Thoracic aorta (tissue), 2 donors: ENCODE results near the gene TBC1D1. TPM values are rescaled to one million over a fixed set of nuclear protein-coding genes. Genes with fewer than 3 reads are reported as not detected.

ENCODE experiments used
- ATAC-seq: fragments of 150-250 bp; one replicate; pipeline ENCODE4 v1.8.0; 2017; ENCODE audit warnings: low read depth; ENCODE audit not compliant: insufficient number of reproducible peaks, low FRiP score
- DNase-seq: peaks from one replicate; pipeline ENCODE4 v3.0.0-alpha.2; 2020; ENCODE audit warnings: low spot score
- H3K27ac ChIP-seq, 2 donors: fragments of 200-600 bp; sonication (generic); 1 replicate in 1 of 2; 2 replicates in 1 of 2; pipeline ENCODE4 v1.5.1; 2016; ENCODE audit warnings: mild to moderate bottlenecking in 2 of 2, moderate library complexity in 2 of 2
- H3K27me3 ChIP-seq: fragments of 200-600 bp; sonication (generic); replicated peaks from 2 replicates; pipeline ENCODE4 v1.6.0; 2016; ENCODE audit warnings: mild to moderate bottlenecking; ENCODE audit not compliant: insufficient read depth
- H3K36me3 ChIP-seq: fragments of 200-600 bp; sonication (generic); one replicate; pipeline ENCODE4 v1.5.1; 2016
- H3K4me1 ChIP-seq, 2 donors: fragments of 200-600 bp; sonication (generic); 1 replicate in 1 of 2; 2 replicates in 1 of 2; pipeline versions ENCODE4 v1.5.1 to v1.6.0; 2016; ENCODE audit warnings: low read depth in 2 of 2, mild to moderate bottlenecking in 1 of 2; ENCODE audit not compliant: control insufficient read depth in 1 of 2
- H3K4me3 ChIP-seq: fragments of 200-600 bp; sonication (generic); 2 replicates; pipeline ENCODE4 v1.5.1; 2016; ENCODE audit warnings: mild to moderate bottlenecking
- H3K9me3 ChIP-seq: fragments of 200-600 bp; sonication (generic); 2 replicates; pipeline ENCODE4 v1.5.1; 2016
- CTCF ChIP-seq: fragments of 200-600 bp; sonication (generic); IDR thresholded peaks from one replicate; pipeline ENCODE4 v1.5.1; 2019; ENCODE audit warnings: antibody characterized with exemption
- total RNA-seq, 2 donors: library from RNA; depleted of rRNA; stranded (reverse); fragments of >200 nt; gene quantifications; one replicate each; pipeline versions ENCODE4 v1.1.0 to v1.2.3, GENCODE V29; 2016

The TBC1D1 gene
- total RNA-seq, 2 donors from 2014 or later: 152 to 206 TPM

GRCh38 chr4:37903901-37904300, 13.0 kb downstream of the TBC1D1 start:
- no peaks in the 10 kb centered on the region for H3K27me3 ChIP-seq
- H3K4me1 ChIP-seq: peaks cover 11 to 44% of the 10 kb centered on the region in 2 donors
- DNase-seq (no peak), ATAC-seq (no peak)
- H3K36me3 ChIP-seq: no peaks in the 10 kb centered on the region
- peak overlapping the region in 1 of 2 donors; percentile 19 for H3K27ac ChIP-seq
- TF ChIP-seq CTCF: no peak
- no peak overlapping the region for H3K4me3 ChIP-seq
- no peaks in the 10 kb centered on the region for H3K9me3 ChIP-seq

- H3K36me3 ChIP-seq: no peaks in the 10 kb centered on the region
- no peaks in the 10 kb centered on the region for H3K9me3 ChIP-seq
- ATAC-seq (no peak), DNase-seq (no peak)
- H3K4me3 ChIP-seq: no peak overlapping the region
- peaks cover 19 to 53% of the 10 kb centered on the region in 2 donors for H3K4me1 ChIP-seq
- no peak for TF ChIP-seq CTCF
- peak overlapping the region in 1 of 2 donors; percentile 19 for H3K27ac ChIP-seq
- H3K27me3 ChIP-seq: no peaks in the 10 kb centered on the region
Observed at GRCh38 chr4:37904824-37905223, 13.9 kb downstream of the TBC1D1 start.

GRCh38 chr4:37905533-37906169, 14.8 kb downstream of the TBC1D1 start:
- Histone ChIP-seq H3K27me3 (no peaks in the 10 kb centered on the region), H3K4me1 (peaks cover 19 to 60% of the 10 kb centered on the region in 2 donors), H3K36me3 (no peaks in the 10 kb centered on the region), H3K9me3 (no peaks in the 10 kb centered on the region), H3K4me3 (no peak overlapping the region), H3K27ac (no peak overlapping the region)
- ATAC-seq (no peak), DNase-seq (no peak)
- no peak for TF ChIP-seq CTCF

GRCh38 chr4:37908488-37909331, 17.8 kb downstream of the TBC1D1 start:
- no peak for DNase-seq
- peak overlapping the region; percentile 67 for H3K4me3 ChIP-seq
- no peaks in the 10 kb centered on the region for H3K36me3 ChIP-seq
- peaks cover 24 to 67% of the 10 kb centered on the region in 2 donors for H3K4me1 ChIP-seq
- H3K9me3 ChIP-seq: no peaks in the 10 kb centered on the region
- no peaks in the 10 kb centered on the region for H3K27me3 ChIP-seq
- TF ChIP-seq CTCF: no peak
- H3K27ac ChIP-seq: peak overlapping the region; percentile 82 to 88
- ATAC-seq: peak; percentile 40

GRCh38 chr4:37909332-37910090, 18.6 kb downstream of the TBC1D1 start:
- no peaks in the 10 kb centered on the region for H3K9me3 ChIP-seq
- ATAC-seq: no peak
- peaks cover 20 to 61% of the 10 kb centered on the region in 2 donors for H3K4me1 ChIP-seq
- TF ChIP-seq CTCF: no peak
- H3K4me3 ChIP-seq: peak overlapping the region; percentile 67
- H3K27ac ChIP-seq: peak overlapping the region; percentile 82 to 88
- no peaks in the 10 kb centered on the region for H3K27me3 ChIP-seq
- no peaks in the 10 kb centered on the region for H3K36me3 ChIP-seq
- DNase-seq: no peak
